K562 (cell line): Measurements from ENCODE around the gene B3GNT7. TPM values are rescaled to one million over a fixed set of nuclear protein-coding genes. Genes with fewer than 3 reads are reported as not detected.

Source experiments
- ATAC-seq: fragments of 200-7000 bp; cut with Tn5 transposase; 3 replicates; pipeline ENCODE4 v1.9.1; 2020; ENCODE audit warnings: moderate library complexity
- BruUV-seq: library from RNA; stranded (reverse); fragments of 400-500 nt; replicated peaks from 2 replicates; lab custom pipeline; 2021; lab: Mats Ljungman, UMichigan
- CTCF ChIA-PET: fragments of 300-600 bp; formaldehyde crosslinking; extraction: SDS; loops from one replicate; lab custom pipeline; 2021; ENCODE audit warnings: low intra/inter-chr PET ratio; lab: Yijun Ruan, JAX
- POLR2A ChIA-PET: fragments of 300-600, 350-650 bp; sonication (Branson Sonifier 250); formaldehyde crosslinking; extraction: SDS; loops from one replicate; lab custom pipeline; 2021; ENCODE audit warnings: antibody characterized with exemption, inconsistent platforms; lab: Yijun Ruan, JAX
- DNase-seq, 4 experiments: peaks; one replicate each; pipeline versions ENCODE4 v3.0.0 to v3.0.0-alpha.2; 2011 to 2018; ENCODE audit warnings: low spot score in 3 of 4, mixed read lengths in 3 of 4; ENCODE audit errors: extremely low read depth in 1 of 4
- FAIRE-seq: peaks from 2 replicates; lab custom pipeline; 2011; peaks lifted over from hg19 to GRCh38; lab: Jason Lieb, UNC
- H2AFZ ChIP-seq: 2 replicates; pipeline ENCODE4 v1.6.0; 2011; ENCODE audit warnings: low read depth, low read length, control low read depth, inconsistent platforms
- H3K27ac ChIP-seq: fragments of 200-600 bp; 3 replicates; pipeline ENCODE4 v1.8.0; 2011; ENCODE audit warnings: low read depth, mild to moderate bottlenecking, control low read depth, inconsistent platforms, low read length, moderate library complexity, mixed read lengths; ENCODE audit errors: extremely low read depth
- H3K27me3 ChIP-seq, 2 experiments: fragments of 300-600 bp in 1 of 2; 2 replicates in 1 of 2; 3 replicates in 1 of 2; pipeline versions ENCODE4 v1.6.0 to v1.8.0; 2011; ENCODE audit warnings: inconsistent platforms in 2 of 2, low read length in 2 of 2, mild to moderate bottlenecking in 1 of 2, mixed read lengths in 1 of 2, moderate library complexity in 1 of 2; ENCODE audit not compliant: control insufficient read depth in 2 of 2, insufficient read depth in 2 of 2
- H3K36me3 ChIP-seq: fragments of 300-600 bp; 3 replicates; pipeline ENCODE4 v1.8.0; 2011; ENCODE audit warnings: mild to moderate bottlenecking, low read length, inconsistent platforms; ENCODE audit not compliant: control insufficient read depth, insufficient read depth
- H3K4me1 ChIP-seq, 2 experiments: fragments of 200-600 bp in 1 of 2; replicated peaks in 1 of 2; 2 replicates in 1 of 2; 3 replicates in 1 of 2; pipeline versions ENCODE4 v1.5.1 to v1.8.0; 2011; ENCODE audit warnings: inconsistent platforms in 2 of 2, low read length in 2 of 2, mild to moderate bottlenecking in 1 of 2, mixed read lengths in 1 of 2, moderate library complexity in 1 of 2; ENCODE audit not compliant: control insufficient read depth in 2 of 2, insufficient read depth in 2 of 2
- H3K4me2 ChIP-seq: 2 replicates; pipeline ENCODE4 v1.6.1; 2011; ENCODE audit warnings: low read length, control low read depth, inconsistent platforms, mixed read lengths; ENCODE audit not compliant: insufficient read depth
- H3K4me3 ChIP-seq: fragments of 200-600 bp; sonication (generic), shearing (Covaris generic); 2 replicates; pipeline ENCODE4 v1.5.1; 2016; ENCODE audit warnings: control low read depth, inconsistent platforms
- H3K79me2 ChIP-seq: fragments of 200-600 bp; 3 replicates; pipeline ENCODE4 v1.8.0; 2011; ENCODE audit warnings: low read length, inconsistent platforms; ENCODE audit not compliant: control insufficient read depth, insufficient read depth
- H3K9ac ChIP-seq, 2 experiments: 2 replicates each; pipeline versions ENCODE4 v1.6.0 to v1.6.1; 2011; ENCODE audit warnings: low read depth in 2 of 2, low read length in 2 of 2, control low read depth in 1 of 2, inconsistent platforms in 1 of 2, mild to moderate bottlenecking in 1 of 2, mixed read lengths in 1 of 2; ENCODE audit not compliant: insufficient read depth in 1 of 2
- H3K9me1 ChIP-seq: one replicate; pipeline ENCODE4 v1.6.0; 2011; ENCODE audit warnings: inconsistent platforms, mild to moderate bottlenecking, low read length, moderate library complexity; ENCODE audit not compliant: control insufficient read depth, insufficient read depth
- H3K9me3 ChIP-seq: replicated peaks from 2 replicates; pipeline ENCODE4 v1.5.1; 2011; ENCODE audit warnings: low read depth, low read length, inconsistent platforms; ENCODE audit not compliant: control insufficient read depth, insufficient read depth
- H4K20me1 ChIP-seq: replicated peaks from 2 replicates; pipeline ENCODE4 v1.6.1; 2011; ENCODE audit warnings: low read length, inconsistent platforms, mixed read lengths; ENCODE audit not compliant: control insufficient read depth, insufficient read depth
- CAMTA2 ChIP-seq: fragments of 250-450 bp; sonication (Bioruptor Pico); conservative IDR thresholded peaks from 2 replicates; pipeline ENCODE4 v1.5.1; 2022
- EP400 ChIP-seq: fragments of 450-650 bp; IDR thresholded peaks from 2 replicates; pipeline ENCODE4 v1.6.1; 2017; ENCODE audit warnings: antibody characterized with exemption, mild to moderate bottlenecking, moderate library complexity
- RCOR1 ChIP-seq, 2 experiments: IDR thresholded peaks; 2 replicates each; pipeline ENCODE4 v1.6.1; 2012; ENCODE audit warnings: low read depth in 2 of 2, low read length in 2 of 2, borderline replicate concordance in 1 of 2, improper control_type of control experiment in 1 of 2
- WGBS: fragments of 100-300 bp; shearing (Covaris generic); methylation state at CpG from one replicate; pipeline ENCODE4 v1.1.6; 2016; ENCODE audit warnings: low coverage, mixed read lengths; ENCODE audit not compliant: insufficient coverage; ENCODE audit errors: missing lambda C conversion rate; 5-methylcytosine and 5-hydroxymethylcytosine counted together
- in situ Hi-C: fragments of 300-500 bp; cut with MboI; formaldehyde crosslinking; loops from 4 replicates; pipeline ENCODE4 v1.15.0; 2018; ENCODE audit warnings: inconsistent platforms, mixed read lengths
- intact Hi-C: fragments of 100-400 bp; cut with micrococcal nuclease; formaldehyde crosslinking; loops from 2 replicates; pipeline ENCODE4 v1.14.2; 2022
- polyA plus RNA-seq, 8 experiments: library from polyadenylated mRNA; depleted of rRNA in 4 of 8; stranded (reverse) in 5 of 8; unstranded in 3 of 8; fragments of >200 nt; fragmentation: Nextera tagmentation in 2 of 8; fragmentation: Illumina TruSeq in 1 of 8; extraction: Ambion mirVana in 2 of 8; extraction: Trizol in 1 of 8; gene quantifications; 2 replicates each; pipeline versions ENCODE4 v1.2.1 to v1.2.3, GENCODE V29; 2011 to 2014; ENCODE audit warnings: inconsistent platforms in 1 of 8, missing spikeins in 1 of 8
- total RNA-seq, 7 experiments: library from RNA; depleted of rRNA in 6 of 7; stranded (reverse); fragments of >200 nt in 6 of 7; fragmentation: Illumina TruSeq in 2 of 7; extraction: Trizol in 2 of 7; gene quantifications; 2 replicates each; pipeline versions ENCODE4 v1.2.1 to v1.2.3, GENCODE V29; 2011 to 2021; ENCODE audit warnings: low replicate concordance in 1 of 7

B3GNT7 gene
- total and polyA plus RNA-seq, 9 of the 15 experiments (the other 6 are each of a cell fraction or from before 2014, with no cell fraction given): 0.20 TPM; not detected in 8

DNA sequence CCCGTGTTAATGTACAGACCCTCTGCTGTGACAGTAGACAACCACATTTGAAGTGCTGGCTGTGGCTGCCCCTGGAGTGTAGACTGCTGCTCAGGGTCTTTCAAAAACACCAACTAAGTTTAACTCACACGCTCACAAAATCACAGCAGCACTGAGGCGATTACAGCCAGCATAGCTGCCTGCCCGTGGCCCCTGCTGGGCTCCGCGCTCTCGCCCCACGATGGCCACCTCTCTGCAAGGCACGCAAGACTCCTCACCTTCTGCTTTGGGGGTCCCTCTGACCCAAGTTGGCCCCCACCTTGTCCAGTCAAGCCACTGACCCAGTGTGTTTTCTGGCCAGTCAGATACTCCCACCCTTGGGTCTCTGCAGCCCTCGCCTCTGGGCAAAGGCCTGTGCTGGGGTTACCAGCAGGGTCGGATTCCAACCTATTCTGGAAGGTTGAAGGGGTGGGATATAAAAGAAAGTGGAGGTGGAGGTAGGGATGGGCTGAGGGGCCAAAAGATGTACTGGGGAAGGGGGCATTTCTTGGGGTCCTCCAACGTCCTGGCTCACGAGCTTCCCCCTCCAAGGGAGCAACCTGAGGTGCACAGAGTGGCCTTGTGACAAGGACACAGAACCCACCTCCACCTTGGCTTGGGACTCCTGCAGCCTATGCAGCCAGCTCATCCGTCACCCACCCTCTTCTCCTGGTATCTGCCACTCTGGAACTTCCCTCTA is 2.9 kb upstream of the B3GNT7 start:
- ATAC-seq: no peak
- Histone ChIP-seq H3K27ac (no peak overlapping the region), H3K4me3 (no peak overlapping the region), H3K36me3 (no peaks in the 10 kb centered on the region), H4K20me1 (no peaks in the 10 kb centered on the region), H3K79me2 (no peaks in the 10 kb centered on the region), H3K27me3 (peaks cover 2 to 40% of the 10 kb centered on the region in 2 experiments; a peak in 2 of 5 replicates), H2AFZ (no peak overlapping the region), H3K9me3 (no peaks in the 10 kb centered on the region), H3K9me1 (no peaks in the 10 kb centered on the region), H3K9ac (no peak overlapping the region), H3K4me1 (peaks cover 0 to 4% of the 10 kb centered on the region in 2 experiments; a peak in 2 of 5 replicates), H3K4me2 (no peak overlapping the region)
- no TSS peak for BruUV-seq
- POLR2A ChIA-PET: no interaction called here
- intact Hi-C loops (no loop called here), in situ Hi-C loops (no loop called here)
- 2% methylated on average over 6 of the region's 14 CpGs for WGBS
- no peak for TF ChIP-seq EP400
- TF ChIP-seq RCOR1 (IDR thresholded peaks at IDR 0.05; ENCODE audit: borderline replicate concordance in 1 of 2, low read depth in 2 of 2, low read length in 2 of 2): no peak
- TF ChIP-seq CAMTA2 (CRISPR knock-in tag): no peak
- CTCF ChIA-PET: no interaction called here
- peak in 1 of 4 experiments; percentile 3 for DNase-seq
- FAIRE-seq: no peak
